ENCODE data around the gene CCT4.
"Not testable (repeated sequence)": the region's sequence is repeated elsewhere in the genome, so short reads cannot be mapped to it uniquely, and the experiment has no call there.

CCT4 gene

DNA sequence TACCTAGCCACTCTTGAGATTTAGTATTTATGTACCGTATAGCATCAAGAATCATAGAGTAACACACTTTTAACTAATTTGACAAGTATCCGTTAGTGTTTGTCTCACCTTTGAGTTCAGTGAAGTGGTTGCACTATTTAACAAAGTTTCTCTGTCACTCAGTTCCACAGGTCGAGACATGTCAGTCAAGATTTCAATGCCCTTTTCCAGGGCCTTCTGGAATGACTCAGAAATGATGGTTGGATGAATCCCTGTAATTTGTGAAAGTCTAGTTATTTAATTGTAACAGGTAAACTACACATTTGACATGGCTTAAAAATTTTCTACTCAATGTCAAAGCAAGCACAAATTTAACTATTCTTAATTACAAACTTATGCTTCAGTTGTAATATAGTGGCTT lies 9.7 kb downstream of the CCT4 start:
- DNase-seq, result no peak

DNA sequence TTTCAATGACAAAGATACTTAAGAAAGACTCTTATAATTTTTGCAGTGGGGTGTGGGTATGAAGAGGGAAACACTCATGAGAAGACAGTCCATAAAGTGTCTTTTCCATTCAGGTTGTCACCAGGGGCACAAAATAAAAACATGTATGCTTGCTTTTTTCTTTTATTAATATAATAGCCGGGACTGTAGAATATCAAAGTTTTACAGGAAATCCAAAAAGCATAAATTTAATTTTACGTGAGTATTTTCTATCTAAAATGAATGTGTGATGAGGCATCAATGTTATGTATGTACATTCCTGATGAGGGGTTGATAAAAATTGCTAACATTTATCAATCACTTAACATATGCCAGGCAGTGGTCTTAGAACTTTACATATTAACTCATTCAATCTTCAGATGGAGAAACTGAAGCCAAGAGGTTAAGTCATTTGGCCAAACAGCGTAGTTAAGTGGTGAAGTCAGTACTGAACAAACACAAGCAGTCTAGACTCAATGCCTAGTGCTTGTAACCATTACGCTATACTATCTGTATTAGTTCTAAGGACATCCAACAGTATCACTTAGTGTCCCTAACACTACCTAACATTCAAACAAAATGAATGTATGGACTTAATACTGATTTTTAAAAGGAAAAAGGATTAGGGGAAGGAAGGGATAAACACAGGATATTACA lies 10.7 kb downstream of the CCT4 start:
- DNase-seq, result no peak

DNA sequence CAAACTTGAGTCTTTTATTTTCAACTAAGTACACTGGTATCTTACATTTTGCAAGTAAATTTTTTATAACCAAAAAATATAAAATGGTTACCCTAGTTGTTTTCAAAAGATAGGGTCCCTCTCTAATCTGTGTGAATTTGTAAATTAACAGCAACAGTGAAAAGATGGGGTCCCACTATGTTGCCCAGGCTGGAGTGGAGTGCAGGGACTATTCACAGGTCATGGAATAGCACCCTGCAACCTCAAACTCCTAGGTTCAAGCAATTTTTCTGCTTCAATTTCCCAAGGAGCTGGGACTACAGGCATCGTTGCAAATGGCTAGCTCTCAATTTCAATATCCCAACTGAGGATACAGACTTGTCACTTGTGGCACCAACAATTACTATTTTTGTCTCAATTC lies 12.1 kb downstream of the CCT4 start:
- DNase-seq, result no peak

DNA sequence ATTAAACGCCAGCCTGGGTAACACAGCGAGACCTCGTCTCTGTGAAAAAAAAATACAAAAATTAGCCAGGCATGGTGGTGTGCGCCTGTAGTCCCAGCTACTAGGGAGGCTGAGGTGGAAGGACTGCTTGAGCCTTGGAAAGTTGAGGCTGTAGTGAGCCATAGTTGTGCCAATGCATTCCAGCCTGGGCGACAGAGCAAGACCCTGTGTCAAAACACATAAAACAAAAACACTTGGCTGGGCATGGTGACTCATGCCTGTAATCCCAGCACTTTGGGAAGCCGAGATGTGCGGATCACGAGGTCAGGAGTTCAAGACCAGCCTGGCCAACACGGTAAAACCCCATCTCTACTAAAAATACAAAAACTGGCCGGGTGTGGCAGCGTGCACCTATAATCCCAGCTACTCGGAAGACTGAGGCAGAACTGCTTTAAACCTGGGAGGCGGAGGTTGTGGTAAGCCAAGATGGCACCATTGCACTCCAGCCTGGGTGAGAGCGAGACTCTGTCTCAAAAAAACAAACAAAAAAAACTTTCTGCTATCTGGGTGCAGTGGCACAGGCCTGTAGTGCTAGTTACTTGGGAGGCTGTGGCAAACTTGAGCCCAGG lies 21.9 kb downstream of the CCT4 start:
- DNase-seq, result not testable (repeated sequence)

DNA sequence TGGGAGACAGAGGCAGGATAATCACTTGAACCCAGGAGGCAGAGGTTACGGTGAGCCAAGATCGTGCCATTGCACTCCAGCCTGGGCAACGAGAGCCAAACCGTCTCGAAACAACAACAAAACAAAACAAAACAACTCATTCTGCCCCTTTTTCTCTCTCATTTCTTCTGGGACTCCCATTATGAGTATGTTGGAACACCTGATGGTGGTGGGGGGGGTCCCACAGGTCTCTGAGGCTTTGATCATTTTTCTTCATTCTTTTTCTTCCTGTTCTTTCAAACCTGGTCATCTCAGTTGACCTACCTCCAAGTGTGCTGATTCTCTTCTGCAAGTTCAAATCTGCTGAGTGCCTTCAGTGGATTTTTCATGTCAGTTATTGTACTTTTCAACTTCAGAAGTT lies 26.4 kb downstream of the CCT4 start:
- no peak for DNase-seq

DNA sequence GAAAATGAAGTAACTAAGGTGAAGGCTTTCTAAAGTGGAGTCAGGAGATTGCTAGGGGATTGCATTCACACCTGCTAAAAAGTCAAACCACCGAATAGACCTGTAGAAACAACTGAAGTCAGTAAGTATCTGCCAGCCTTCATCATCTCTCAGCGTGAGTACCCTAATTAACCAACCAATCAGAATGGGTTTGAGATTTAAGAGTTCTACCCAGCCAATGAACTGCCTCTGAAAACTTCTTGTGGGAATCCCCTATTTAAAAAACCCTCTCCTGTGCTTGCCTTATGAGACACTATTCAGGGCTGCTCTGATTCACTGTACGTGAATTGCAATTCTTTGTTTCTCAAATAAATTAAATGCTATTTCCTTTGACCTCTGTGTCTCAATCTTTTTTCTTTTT lies 31.2 kb downstream of the CCT4 start:
- DNase-seq, result no peak

DNA sequence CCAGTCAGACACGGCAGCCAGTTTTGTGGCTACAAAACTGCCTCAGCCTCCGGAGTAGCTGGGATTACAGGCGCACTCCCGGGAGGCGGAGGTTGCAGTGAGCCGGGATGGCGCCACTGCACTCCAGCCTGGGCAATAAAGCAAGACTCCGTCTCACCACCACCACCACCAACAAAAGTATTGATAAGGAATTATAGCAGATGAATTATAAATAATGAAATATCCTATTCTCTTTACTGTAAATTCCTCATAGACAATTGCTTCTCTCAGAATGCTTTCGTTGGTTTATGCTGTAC lies 33.2 kb downstream of the CCT4 start:
- DNase-seq, result no peak

DNA sequence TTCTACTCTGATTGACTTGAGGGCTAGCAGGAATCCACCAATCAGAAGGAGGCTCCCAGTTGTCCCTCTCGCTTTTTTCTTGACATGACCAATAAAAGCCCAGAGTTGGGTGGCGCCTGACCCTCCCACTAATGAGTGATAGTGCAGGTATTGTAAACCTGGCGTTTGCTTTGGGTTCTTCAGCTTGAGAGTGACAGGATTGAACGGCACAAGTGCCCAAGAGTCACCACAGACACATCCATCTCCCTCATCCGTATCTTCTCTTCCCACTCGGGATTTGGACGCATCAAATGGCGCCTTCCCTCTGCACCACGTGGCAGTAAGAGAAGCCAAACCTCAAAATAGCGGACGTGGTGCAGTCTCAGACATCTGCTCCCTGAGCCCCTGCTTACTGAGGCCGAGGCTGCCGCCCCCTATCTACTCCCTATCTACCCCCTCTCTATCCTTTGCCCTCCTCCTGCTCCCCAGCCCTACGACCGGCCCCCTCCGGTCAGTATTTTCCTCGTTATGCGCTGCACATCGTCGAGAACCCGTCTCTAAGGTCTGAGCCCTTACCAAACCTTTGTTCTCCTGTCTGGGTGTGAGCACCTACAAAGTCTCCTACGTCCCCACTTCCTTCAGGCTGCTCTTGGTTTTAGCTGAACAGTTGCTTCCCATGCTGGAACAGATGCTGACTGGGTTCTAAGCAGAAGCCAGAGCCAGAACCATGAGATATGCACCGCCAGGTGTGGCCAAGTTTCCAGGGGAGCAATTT lies 33.7 kb downstream of the CCT4 start:
- peak; percentile 88 for DNase-seq

DNA sequence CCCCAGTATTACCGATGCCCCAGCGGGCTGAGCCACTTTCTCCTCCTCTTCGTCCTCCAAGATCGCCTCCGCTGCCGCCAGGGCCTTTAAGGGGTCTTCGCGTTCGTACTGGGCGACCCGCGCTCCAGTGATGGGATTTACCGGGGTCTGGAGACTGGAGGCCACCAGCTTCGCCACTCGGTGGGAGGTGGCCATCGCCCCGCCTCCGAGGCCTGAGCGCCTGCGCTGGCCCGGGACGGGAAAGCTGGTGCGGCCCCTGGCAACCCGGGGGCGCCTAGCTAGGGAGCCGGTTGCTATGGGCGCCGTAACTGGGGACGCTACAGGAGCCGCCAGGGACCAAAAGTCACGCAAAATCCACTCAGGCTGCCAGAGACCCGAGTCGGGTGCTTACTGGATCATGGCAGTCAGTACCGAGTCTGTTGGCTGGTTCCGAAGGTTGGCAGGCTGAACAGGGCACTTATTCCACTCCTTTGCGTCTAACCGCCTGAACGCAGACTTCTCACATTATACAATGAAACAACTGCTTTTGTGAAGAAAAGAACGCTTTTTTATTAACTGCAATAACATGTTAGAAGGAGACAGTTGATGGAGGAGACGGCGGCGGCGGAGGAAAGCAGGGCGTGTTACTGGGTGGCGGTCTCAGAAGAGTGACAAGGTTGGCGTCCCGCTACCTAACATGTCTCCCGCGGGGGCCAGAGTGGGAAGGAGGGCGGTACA lies 34.5 kb downstream of the CCT4 start, which contains the start of gene FAM161A:
Gene FAM161A, minus strand, starts transcription at position 214 of the 717 bp plus-strand sequence. Its CDS starts 19 bp downstream, at position 195.
- DNase-seq, result peak; percentile 86

DNA sequence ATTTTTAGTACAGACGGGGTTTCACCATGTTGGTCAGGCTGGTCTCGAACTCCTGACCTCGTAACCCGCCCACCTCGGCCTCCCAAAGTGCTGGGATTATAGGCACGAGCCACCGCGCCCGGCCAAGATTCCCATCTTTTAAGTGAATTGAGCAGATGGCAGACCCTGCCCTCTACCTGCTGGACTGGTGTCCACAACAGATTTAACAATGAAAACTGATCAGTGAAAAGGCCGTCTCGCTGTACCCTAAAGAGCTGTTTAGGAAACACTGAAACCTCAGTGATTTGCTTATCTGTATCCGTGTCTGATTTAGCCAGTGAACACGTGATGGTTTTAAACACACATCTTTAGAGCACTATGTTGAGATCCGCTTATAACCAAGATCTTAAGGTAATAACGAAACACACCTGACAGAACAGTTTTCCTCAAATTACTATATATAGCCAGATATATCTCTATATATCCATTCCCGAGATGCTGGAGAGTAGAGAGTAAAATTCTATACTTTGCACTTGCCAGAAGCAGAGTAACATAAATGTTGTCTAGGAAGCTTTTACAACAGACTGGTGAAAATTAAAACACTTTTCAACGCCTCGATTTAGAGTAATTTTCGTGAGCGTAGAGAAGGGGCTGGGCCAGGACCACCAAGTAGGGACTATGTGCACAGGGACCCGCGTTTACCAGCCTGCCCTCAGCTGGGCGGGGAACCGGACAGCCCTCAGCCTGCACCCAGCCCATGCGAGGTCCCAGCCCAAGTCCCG lies 35.2 kb downstream of the CCT4 start:
- DNase-seq, result no peak

DNA sequence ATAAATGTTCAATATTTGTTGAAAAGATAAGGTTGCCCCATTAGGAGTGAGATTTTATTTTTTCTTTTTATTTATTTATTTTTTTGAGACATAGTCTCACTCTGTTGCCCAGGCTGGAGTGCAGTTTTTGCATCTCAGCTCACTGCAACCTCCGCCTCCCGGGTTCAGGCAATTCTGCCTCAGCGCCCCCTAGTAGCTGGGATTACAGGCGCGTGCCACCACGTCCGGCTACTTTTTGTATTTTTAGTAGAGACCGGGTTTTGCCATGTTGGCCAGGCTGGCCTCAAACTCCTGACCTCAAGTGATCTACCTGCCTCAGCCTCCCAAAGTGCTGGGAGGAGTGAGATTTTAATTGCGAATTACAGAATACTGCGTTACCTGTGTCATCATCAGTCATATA lies 37.2 kb downstream of the CCT4 start:
- DNase-seq, result not testable (repeated sequence)

DNA sequence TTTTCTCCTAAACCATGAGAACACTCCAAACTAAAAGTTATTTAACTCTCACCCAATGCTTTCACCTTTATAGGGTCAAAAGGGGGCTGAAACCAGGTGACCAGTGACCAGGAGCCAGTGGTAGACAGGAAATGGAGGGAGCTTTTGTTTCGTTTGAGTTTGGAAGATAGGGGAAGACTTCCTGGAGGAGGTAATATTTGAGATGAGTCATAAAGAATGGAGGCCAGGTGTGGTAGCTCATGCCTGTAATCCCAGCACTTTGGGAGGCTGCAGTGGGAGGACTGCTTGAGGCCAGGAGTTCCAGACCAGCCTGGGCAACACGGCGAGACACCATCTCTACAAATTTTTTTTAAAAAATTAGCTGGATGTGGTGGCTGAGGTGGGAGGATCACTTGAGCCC lies 43.1 kb downstream of the CCT4 start:
- no peak for DNase-seq

DNA sequence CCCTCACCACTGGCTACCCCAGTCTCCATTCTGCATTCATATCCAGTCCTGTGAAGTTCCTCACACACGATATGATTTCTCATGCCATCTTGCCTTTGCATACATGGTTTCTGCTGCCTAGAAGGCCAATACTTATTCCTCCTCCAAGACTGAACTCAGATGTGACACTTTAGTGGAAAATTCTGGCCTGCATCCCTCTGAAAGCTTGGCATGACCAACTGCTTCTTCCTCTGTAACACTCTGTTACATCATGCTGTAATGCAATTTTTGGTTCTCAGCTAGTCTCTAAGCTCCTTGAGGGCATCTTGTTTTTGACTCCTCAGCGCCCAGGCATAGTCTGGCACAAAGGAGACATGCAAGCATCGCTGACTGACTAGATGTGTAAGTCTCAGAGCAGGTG lies 47.2 kb downstream of the CCT4 start:
- no peak for DNase-seq

DNA sequence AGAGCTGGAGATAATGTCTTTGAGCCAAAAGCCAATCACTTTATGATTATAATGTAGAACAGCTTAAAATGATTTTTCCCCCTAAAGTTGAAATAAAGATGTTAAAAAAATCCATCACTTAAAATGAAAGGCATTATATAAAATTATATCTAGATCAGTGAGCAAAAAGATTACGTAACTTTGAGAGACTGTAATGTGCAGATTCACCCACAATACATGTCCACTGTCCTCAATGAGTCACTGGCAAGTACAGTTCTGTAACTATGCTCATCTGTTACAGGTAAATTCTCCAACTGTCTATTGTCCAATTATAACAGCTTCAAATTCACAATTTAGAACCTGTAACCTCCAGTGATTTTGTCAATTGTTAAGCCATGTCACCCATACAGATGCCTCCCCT lies 53.6 kb downstream of the CCT4 start:
- no peak for DNase-seq

DNA sequence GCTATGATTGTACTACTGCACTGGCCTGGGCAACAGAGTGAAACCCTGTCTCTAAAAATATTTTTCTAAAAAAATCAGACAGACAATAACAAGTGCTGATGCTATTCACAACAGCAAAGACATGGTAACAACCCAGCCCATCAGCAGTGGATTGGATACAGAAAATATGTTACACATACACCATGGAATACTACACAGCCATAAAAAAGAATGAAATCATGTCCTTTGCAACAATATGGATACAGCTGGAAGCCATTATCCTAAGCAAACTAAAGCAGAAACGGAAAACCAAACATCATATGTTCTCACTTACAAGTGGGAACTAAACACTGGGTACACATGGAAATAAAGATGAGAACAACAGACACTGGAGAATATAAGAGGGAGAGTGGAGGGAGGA lies 54.5 kb downstream of the CCT4 start:
- no peak for DNase-seq

DNA sequence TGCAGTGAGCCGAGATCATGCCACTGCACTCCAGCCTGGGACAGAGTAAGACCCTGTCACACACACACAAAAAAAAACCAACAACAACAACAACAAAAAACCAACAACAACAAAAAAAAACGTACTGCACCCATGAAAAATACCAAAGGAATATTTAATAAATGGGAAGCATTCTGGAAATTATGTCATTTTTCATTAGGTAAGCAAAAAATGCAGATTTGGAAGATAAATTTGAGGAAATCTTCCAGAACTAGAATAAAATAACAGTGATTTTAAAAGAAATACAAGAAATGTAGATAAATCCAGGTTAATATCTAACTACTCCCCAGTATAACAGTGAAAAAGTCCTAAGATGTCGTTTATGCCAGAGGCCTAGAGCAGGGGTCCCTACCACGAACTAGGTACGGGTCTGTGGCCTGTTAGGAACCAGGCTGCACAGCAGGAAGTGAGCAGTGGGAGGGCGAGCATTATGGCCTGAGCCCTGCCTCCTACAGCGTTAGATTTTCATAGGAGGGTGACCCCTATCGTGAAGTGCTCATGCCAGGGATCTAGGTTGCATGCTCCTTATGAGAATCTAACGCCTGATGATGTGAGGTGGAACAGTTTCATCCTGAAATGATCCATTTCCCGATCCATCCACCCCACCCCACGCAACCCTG lies 56.1 kb downstream of the CCT4 start:
- no peak for DNase-seq

DNA sequence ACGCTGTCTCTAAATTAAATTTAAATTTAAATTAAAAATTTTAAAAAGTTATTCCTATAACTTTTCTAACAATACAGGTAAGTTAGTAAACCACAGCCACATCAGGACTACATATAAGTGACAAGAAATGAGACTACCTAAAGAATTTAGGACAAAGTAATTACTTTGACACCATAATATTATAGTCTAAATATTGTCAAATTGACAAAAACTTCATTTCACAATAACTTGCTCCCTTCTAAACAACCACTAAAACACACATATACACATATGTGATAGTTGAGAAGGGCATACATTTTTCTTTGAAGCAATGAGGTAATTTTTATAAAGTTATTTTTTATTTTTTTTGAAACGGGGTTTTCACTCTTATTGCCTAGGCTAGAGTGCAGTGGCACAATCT lies 66.2 kb downstream of the CCT4 start:
- DNase-seq, result no peak
